ENCODE results near the gene RHO.

Gene RHO

GRCh38 chr3:129503471-129504291, 24.8 kb upstream of the RHO start:
- no peak for DNase-seq (ENCODE audit: low read depth)
- no peak for TF ChIP-seq CTCF (IDR thresholded peaks at IDR 0.05; ENCODE audit: insufficient read depth, low read depth, low read length, missing control alignments)
- H3K4me3 ChIP-seq (ENCODE audit: low read depth, low read length), result no peak overlapping the region

- no peak for TF ChIP-seq CTCF (IDR thresholded peaks at IDR 0.05; ENCODE audit: insufficient read depth, low read depth, low read length, missing control alignments)
- no peak overlapping the region for H3K4me3 ChIP-seq (ENCODE audit: low read depth, low read length)
- no peak for DNase-seq (ENCODE audit: low read depth)
Observed at GRCh38 chr3:129504471-129505100, 23.9 kb upstream of the RHO start.

- TF ChIP-seq CTCF (IDR thresholded peaks at IDR 0.05; ENCODE audit: insufficient read depth, low read depth, low read length, missing control alignments), result no peak
- H3K4me3 ChIP-seq (ENCODE audit: low read depth, low read length), result no peak overlapping the region
- DNase-seq (ENCODE audit: low read depth), result no peak
Observed at GRCh38 chr3:129505341-129505740, 23.1 kb upstream of the RHO start.

- no peak for TF ChIP-seq CTCF (IDR thresholded peaks at IDR 0.05; ENCODE audit: insufficient read depth, low read depth, low read length, missing control alignments)
- H3K4me3 ChIP-seq (ENCODE audit: low read depth, low read length), result no peak overlapping the region
- no peak for DNase-seq (ENCODE audit: low read depth)
Observed at GRCh38 chr3:129506231-129506742, 22.2 kb upstream of the RHO start.

- no peak for DNase-seq (ENCODE audit: low read depth)
- no peak for TF ChIP-seq CTCF (IDR thresholded peaks at IDR 0.05; ENCODE audit: insufficient read depth, low read depth, low read length, missing control alignments)
- no peak overlapping the region for H3K4me3 ChIP-seq (ENCODE audit: low read depth, low read length)
Observed at GRCh38 chr3:129507181-129507831, 21.1 kb upstream of the RHO start.

- H3K4me3 ChIP-seq (ENCODE audit: low read depth, low read length), result no peak overlapping the region
- no peak for TF ChIP-seq CTCF (IDR thresholded peaks at IDR 0.05; ENCODE audit: insufficient read depth, low read depth, low read length, missing control alignments)
- DNase-seq (ENCODE audit: low read depth), result no peak
Observed at GRCh38 chr3:129512595-129512994, 15.8 kb upstream of the RHO start.

All from GM12865 (cell line).